ENCODE results near the gene FBXO2.
A peak's percentile ranks its signal among the peaks of the same experiment; 100 is the strongest.

The FBXO2 gene

GRCh38 chr1:11682287-11682771 lies 28.1 kb upstream of the FBXO2 start:
- no peak for DNase-seq

GRCh38 chr1:11681071-11681771 lies 27.0 kb upstream of the FBXO2 start, which contains the start of gene MAD2L2:
Gene MAD2L2, minus strand, starts transcription at chr1:11681148. Its CDS starts 547 bp downstream, at chr1:11680601.
- peak; percentile 87 to 93 for DNase-seq

GRCh38 chr1:11680270-11681070 lies 26.2 kb upstream of the FBXO2 start:
- DNase-seq, result no peak

GRCh38 chr1:11678442-11678841 lies 24.2 kb upstream of the FBXO2 start:
- DNase-seq, result no peak

GRCh38 chr1:11676386-11677103 lies 22.3 kb upstream of the FBXO2 start:
- no peak for DNase-seq

- DNase-seq, result no peak
These were observed 21.1 kb upstream of the FBXO2 start for GRCh38 chr1:11675325-11675724.

GRCh38 chr1:11674488-11674887 lies 20.3 kb upstream of the FBXO2 start:
- DNase-seq, result no peak

GRCh38 chr1:11673089-11673769 lies 19.0 kb upstream of the FBXO2 start:
- no peak for DNase-seq

GRCh38 chr1:11671544-11672286 lies 17.5 kb upstream of the FBXO2 start:
- no peak for DNase-seq

GRCh38 chr1:11671205-11671543 lies 16.9 kb upstream of the FBXO2 start:
- DNase-seq, result no peak

GRCh38 chr1:11670747-11671146 lies 16.5 kb upstream of the FBXO2 start:
- DNase-seq, result no peak

- no peak for DNase-seq
These were observed 14.3 kb upstream of the FBXO2 start for GRCh38 chr1:11668516-11668915.

GRCh38 chr1:11664336-11665065 lies 10.3 kb upstream of the FBXO2 start:
- peak; percentile 85 to 88 for DNase-seq

- no peak for DNase-seq
These were observed 6.9 kb upstream of the FBXO2 start for GRCh38 chr1:11661103-11661502.

- DNase-seq, result no peak
These were observed 5.5 kb upstream of the FBXO2 start for GRCh38 chr1:11659748-11660147.

- DNase-seq, result no peak
These were observed 4.3 kb upstream of the FBXO2 start for GRCh38 chr1:11658542-11658941.

GRCh38 chr1:11657654-11658053 lies 3.4 kb upstream of the FBXO2 start:
- no peak for DNase-seq

GRCh38 chr1:11654939-11655808 lies 945 bp upstream of the FBXO2 start:
- no peak for DNase-seq

GRCh38 chr1:11653861-11654136 lies 430 bp downstream of the FBXO2 start:
- DNase-seq, result no peak

- no peak for DNase-seq
These were observed 948 bp downstream of the FBXO2 start for GRCh38 chr1:11653101-11653860.
